ENCODE data around the gene ARFGAP1.

Gene ARFGAP1

GRCh38 chr20:63280929-63281545 lies 8.4 kb downstream of the ARFGAP1 start:
- DNase-seq = no peak

GRCh38 chr20:63281742-63282665 lies 9.4 kb downstream of the ARFGAP1 start:
- no peak for DNase-seq

GRCh38 chr20:63282946-63283345 lies 10.3 kb downstream of the ARFGAP1 start:
- DNase-seq = no peak

- DNase-seq = peak; percentile 11
These were observed 10.9 kb downstream of the ARFGAP1 start for GRCh38 chr20:63283397-63284082.

GRCh38 chr20:63284083-63284440 lies 11.4 kb downstream of the ARFGAP1 start:
- DNase-seq = peak; percentile 33

- peak; percentile 6 for DNase-seq
These were observed 11.9 kb downstream of the ARFGAP1 start for GRCh38 chr20:63284544-63284949.

GRCh38 chr20:63284981-63285524 lies 12.4 kb downstream of the ARFGAP1 start:
- DNase-seq = no peak

GRCh38 chr20:63285636-63286615 lies 13.3 kb downstream of the ARFGAP1 start:
- no peak for DNase-seq

- no peak for DNase-seq
These were observed 14.4 kb downstream of the ARFGAP1 start for GRCh38 chr20:63286781-63287696.

GRCh38 chr20:63287697-63288580 lies 15.3 kb downstream of the ARFGAP1 start:
- no peak for DNase-seq

GRCh38 chr20:63288581-63289251 lies 16.1 kb downstream of the ARFGAP1 start:
- no peak for DNase-seq

- DNase-seq = no peak
These were observed 16.9 kb downstream of the ARFGAP1 start for GRCh38 chr20:63289311-63290135.

GRCh38 chr20:63290136-63290676 lies 17.6 kb downstream of the ARFGAP1 start:
- DNase-seq = no peak

- peak; percentile 61 for DNase-seq
These were observed 18.3 kb downstream of the ARFGAP1 start for GRCh38 chr20:63290677-63291472.

- DNase-seq = no peak
These were observed 19.2 kb downstream of the ARFGAP1 start for GRCh38 chr20:63291811-63292210.

- DNase-seq = no peak
These were observed 19.7 kb downstream of the ARFGAP1 start for GRCh38 chr20:63292292-63292701.

- DNase-seq = no peak
These were observed 20.3 kb downstream of the ARFGAP1 start, which contains the start of gene COL20A1 for GRCh38 chr20:63292904-63293303. Gene COL20A1, plus strand, starts transcription at chr20:63293186. Its CDS starts 1,922 bp downstream, at chr20:63295108.

Measured in CD4-positive, alpha-beta T cell treated with Interleukin-6 for 4 hours (primary cell).